Stimulated activated CD8-positive, alpha-beta memory T cell treated with anti-CD3 and anti-CD28 coated beads, Interleukin-2, amount 100 ng/mL, for 1 hour (primary cell): ENCODE data around the gene TMEM220.

Source experiments
- DNase-seq, 2 donors: peaks; one replicate each; pipeline ENCODE4 v3.0.0-alpha.2; 2020; ENCODE audit warnings: low read depth in 2 of 2

Gene TMEM220

DNA sequence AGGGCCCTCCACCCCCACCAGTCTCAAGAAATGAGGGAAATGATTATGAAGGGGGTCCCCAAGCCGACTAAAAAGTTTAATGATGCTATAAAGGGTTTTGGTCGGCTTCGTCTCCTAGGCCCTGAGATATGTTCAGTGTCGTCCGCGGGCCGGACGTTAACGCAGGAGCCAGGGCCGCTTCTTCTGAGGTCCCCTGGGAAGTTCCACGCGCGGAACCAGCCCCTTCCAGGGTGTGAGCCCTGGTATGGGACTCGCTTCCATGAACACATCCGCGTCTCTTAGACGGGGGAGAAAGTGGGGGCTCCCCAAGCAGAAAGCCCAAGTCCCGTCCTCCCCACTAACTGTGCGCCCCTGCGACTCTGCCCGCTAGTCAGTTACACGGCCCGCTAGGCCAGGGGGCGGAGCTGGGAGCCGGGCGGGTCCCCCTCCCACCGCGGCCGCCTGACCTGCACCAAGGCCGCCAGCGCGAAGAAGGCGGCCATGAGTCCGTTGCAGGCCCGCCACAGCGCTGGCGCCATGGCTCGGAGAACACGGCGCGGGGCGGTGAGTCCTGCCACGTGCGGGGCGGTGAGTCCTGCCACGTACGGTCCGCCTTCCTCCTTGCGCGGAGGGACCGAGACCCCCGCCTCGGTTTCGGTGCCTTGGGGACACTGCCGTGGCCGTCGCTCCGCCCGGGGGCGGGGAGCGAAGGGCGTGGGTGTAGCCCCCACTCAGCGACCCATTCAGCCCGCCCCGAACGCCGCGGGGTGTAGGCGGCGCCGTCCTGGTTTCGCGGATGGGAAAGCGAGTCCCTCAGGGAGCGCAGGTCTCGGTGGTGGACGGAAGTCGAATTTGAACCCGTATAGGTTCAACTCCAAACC is at the start of gene TMEM220:
Gene TMEM220 (minus strand): TSS at position 690 of the 860 bp plus-strand sequence. CDS start 172 bp downstream, at position 518.
- DNase-seq = peak in 1 of 2 donors; percentile 12

DNA sequence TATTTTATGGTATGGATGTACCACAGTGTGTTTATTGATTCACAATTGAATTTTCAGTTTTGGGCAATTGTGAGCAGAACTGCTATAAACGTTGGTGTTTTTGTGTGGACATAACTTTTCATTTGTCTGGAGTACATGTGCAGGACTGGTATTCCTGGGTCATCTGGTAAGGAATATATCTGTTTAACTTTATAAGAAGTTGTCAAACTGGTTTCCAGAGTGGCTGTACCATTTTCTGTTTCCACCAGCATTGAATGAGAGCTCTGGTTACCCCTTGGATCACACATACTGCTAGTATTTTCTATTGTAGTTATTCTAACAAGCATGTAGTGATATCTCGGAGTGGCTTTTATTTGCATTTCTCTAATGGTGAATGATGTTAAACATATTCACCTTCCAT is 49.8 kb upstream of the TMEM220 start:
- no peak for DNase-seq

- DNase-seq = no peak
Observed at GRCh38 chr17:10777890-10778289, 48.1 kb upstream of the TMEM220 start.

GRCh38 chr17:10777131-10777807 is 47.4 kb upstream of the TMEM220 start:
- DNase-seq = no peak

DNA sequence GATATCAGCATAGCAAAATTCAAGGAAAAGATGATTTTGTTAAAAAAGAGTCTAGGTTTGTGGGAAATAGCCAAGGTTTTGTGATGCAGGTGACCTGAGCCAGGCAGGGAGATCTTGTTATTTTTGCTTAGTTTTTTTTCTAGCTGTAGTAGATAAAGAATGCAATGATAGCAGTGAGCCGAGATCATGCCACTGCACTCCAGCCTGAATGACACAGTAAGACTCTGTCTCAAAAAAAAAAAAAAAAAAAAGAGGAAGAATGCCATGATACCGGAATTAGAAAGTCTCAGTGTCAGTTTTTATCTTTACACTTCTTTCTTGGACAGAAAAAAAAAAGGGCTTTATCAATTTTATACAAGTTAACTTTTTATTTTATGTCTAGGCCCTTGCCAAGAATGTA is 46.6 kb upstream of the TMEM220 start:
- no peak for DNase-seq

DNA sequence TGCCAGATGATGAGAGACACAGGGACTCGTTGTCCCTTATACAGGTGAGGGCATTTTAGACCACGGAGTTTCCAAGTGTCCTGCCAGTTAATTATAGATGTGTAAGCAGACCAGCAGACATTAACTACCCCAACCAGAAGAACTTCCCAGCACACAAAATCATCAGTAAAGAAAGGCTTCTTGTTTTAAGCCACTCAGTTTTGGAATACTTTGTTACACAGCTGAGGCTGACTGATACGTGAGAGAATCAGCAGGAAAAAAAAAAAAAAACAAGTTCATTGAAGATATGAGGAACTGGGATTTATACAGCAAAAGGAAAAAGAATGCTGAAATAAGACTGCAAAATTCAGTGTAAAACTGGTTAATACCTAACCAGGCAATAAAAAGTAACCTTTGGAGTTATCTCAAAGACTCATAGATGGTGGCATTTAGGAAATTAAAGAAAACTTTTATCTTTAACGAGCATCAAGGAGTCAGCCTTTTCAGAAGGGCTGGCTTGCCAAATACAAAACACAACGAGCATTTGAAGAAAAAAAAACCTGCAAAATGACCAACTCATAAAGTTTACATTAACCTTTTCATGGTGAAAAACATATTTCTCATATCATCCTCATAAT is 46.0 kb upstream of the TMEM220 start:
- DNase-seq = no peak

GRCh38 chr17:10775058-10775457 is 45.2 kb upstream of the TMEM220 start:
- no peak for DNase-seq

- no peak for DNase-seq
Observed at GRCh38 chr17:10773391-10773790, 43.6 kb upstream of the TMEM220 start.

GRCh38 chr17:10772425-10773380 is 42.9 kb upstream of the TMEM220 start:
- no peak for DNase-seq

GRCh38 chr17:10771148-10771547 is 41.3 kb upstream of the TMEM220 start:
- DNase-seq = no peak

DNA sequence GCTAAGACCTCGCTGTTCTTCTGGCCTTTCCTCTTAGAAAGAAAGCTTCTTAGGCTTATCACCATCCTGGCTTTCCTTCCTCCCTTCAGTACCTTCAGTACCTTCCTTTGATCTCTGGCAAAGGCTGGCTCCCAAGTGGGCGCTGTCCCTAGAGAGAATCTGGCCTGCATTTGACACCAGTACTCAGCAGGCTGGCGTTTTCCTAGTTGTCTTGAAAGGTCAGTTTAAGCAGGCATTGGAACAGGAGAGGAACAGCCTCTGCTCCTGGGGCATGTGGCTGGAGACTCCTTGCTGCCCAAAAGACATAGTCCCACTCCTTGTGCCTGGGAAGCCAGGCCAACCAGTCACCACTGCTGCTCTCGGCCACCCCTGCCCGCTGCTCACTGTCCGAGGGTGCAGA is 40.0 kb upstream of the TMEM220 start:
- no peak for DNase-seq

DNA sequence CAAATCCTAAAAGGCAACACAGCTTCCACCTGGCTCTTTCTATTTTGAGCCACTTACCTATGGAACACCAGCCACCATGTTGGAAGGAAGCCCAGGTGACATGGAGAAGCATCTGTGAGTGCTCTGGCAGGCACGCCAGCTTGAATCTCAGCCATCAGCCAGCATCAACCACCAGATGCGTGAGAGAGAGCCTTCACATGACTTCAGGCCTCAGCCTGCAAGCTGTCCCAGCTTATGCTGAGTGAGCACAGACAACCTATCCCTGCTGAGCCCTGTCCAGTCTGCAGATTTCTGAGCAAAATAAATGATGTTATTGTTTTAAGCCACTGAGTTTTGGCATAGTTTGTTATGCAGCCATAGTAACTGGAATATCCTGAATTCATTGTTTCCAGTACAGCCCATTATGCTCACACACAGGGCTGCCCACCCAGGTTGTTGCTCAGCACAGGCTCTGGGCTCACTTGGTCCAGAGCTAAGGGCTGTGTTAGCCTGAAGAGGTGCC is 39.0 kb upstream of the TMEM220 start:
- DNase-seq = no peak

DNA sequence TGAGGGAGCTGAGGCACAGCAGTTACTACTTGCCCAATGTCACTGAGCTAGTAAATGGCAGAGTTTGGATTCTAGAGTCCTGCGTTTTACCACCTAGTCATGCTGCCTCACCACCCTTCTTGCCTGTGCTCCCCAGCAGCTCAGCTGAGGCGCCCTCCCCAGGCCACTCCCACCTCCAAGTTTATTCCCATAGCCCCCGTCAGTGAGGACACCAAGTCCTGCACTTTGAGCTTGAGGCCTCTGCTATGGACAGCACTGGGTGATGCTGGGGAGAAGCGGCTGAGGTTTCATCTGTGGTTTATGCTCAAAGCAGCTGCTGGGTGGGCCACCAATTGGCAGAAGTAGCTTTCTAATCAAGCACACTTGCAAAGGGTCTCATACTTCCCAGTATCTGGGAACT is 37.4 kb upstream of the TMEM220 start:
- DNase-seq = no peak

- no peak for DNase-seq
Observed at GRCh38 chr17:10762037-10762436, 32.2 kb upstream of the TMEM220 start.

DNA sequence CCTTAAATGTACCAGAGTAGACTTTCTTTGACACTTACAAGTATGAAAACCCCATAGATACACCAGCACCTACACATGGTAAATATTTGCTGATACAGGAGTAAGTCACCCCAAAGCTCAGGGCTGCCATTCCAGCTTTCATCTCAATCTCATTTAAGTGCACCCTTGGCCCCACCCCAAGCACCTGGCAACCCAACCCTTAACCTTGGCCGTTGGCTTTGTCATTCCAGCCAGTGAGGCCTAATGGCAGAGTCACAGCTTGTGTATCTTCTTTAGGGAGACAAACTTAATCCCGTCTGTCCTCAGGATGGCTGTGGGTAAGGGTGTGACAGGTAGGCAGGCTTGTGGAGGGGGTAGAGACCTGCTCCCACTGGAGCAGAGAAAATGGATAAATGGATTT is 31.5 kb upstream of the TMEM220 start:
- DNase-seq = no peak

DNA sequence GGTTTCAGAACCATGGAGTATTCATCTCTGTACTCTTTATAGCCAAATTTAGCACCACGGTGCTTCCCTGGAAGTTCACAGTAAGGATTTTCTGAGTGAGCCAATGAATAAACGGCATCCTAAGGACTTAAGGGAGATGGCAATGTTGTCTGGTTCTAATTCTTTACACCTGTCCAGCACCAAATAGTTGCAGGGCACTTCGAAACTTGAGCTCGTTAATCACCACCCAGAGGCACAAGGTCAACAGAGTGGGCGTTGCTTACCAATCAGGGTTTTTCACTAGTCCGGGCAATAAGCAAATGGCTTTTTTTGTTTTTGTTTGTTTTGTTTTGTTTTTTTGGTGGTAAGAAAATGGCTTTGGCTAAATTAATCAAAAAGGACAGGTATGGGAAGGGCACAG is 28.2 kb upstream of the TMEM220 start:
- DNase-seq = no peak

DNA sequence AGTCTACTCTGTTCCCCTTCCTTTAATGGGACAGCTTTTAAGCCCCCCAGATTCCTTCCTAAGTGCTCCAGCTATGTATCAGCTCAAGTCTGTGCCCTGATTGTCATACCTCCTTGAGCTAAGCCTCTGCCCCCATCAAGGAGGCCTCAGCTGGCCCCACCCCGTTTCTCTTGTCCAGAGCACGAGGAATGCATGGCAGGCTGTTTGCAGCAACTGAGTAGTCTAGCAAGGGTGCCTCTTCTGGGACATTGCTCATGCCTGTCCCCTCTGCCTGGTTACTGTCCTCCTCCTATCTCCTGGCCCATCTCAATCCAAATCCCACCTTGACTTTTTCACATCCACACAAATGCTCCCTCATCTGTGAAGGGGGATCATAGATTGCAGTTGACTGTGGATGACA is 27.8 kb upstream of the TMEM220 start:
- DNase-seq = no peak

GRCh38 chr17:10757067-10757466 is 27.2 kb upstream of the TMEM220 start:
- no peak for DNase-seq

DNA sequence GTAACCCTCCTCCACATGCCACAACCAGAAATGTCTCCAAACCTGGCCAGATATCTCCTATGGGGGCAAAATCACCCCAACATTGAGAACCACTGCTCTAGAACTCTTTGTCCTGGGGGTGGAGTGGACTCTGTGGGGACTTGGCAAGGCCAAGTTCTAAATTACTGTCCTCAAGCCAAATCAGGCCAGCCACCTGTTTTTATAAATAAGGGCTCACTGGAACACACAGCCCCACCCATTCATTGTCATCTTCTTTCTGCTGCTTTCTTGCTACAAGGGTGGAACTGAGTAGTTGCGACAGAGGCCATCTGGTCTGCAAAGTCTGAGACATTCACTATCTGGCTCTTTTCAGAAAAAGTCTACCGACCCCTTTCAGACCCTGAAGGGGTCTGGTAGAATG is 26.8 kb upstream of the TMEM220 start:
- DNase-seq = no peak

GRCh38 chr17:10756185-10756584 is 26.4 kb upstream of the TMEM220 start:
- no peak for DNase-seq

DNA sequence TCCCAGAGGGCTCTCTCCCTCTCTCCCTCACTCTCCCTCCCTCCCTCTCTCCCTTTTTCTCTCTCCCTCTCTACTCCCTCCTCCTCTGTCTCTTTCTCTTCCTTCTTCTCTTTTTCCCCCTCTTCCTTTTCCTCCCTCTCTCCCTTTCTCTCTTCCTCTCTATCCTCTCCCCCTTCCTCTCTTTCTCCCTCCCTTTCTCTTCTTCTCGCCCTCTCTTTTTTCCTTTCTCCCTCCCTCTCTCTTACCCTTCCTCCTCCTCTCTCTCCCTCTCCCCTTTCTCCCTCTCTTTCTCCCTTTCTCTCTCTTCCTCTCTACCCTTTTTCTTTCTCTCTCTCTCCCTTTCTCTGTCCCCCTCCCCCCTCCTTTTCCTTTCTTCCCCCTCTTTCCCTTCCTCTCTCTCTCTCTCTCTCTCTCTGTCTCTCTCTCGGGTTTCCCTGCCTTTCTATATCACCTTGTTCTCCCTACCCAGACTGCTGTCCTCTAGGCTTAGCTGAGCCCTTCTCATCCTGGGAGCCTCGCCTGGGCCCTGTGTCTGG is 25.8 kb upstream of the TMEM220 start:
- no peak for DNase-seq
